HepG2 (cell line): ENCODE results near the gene BYSL. TPM values are rescaled to one million over a fixed set of nuclear protein-coding genes. Genes with fewer than 3 reads are reported as not detected.

ENCODE experiments used
- ATAC-seq: fragments of 200-7000 bp; cut with Tn5 transposase; 3 replicates; pipeline ENCODE4 v1.9.1; 2020; ENCODE audit warnings: mild to moderate bottlenecking, moderate library complexity
- BruUV-seq: library from RNA; stranded (reverse); fragments of 400-500 nt; replicated peaks from 2 replicates; lab custom pipeline; 2021; lab: Mats Ljungman, UMichigan
- CTCF ChIA-PET: fragments of 300-600 bp; formaldehyde crosslinking; extraction: SDS; loops from one replicate; lab custom pipeline; 2021; ENCODE audit warnings: low total read pairs, inconsistent platforms, low intra/inter-chr PET ratio; lab: Yijun Ruan, JAX
- POLR2A ChIA-PET: fragments of 350-600 bp; sonication (Branson Sonifier 250); formaldehyde crosslinking; loops from one replicate; lab custom pipeline; 2020; ENCODE audit warnings: antibody characterized with exemption, inconsistent platforms; lab: Yijun Ruan, JAX
- DNase-seq: peaks from one replicate; pipeline ENCODE4 v3.0.0-alpha.2; 2015; ENCODE audit warnings: low spot score
- FAIRE-seq: peaks from 3 replicates; lab custom pipeline; 2011; peaks lifted over from hg19 to GRCh38; lab: Jason Lieb, UNC
- H2AFZ ChIP-seq: one replicate; pipeline ENCODE4 v1.6.1; 2011; ENCODE audit warnings: low read length, inconsistent platforms
- H3K27ac ChIP-seq: fragments of 300-600 bp; 3 replicates; pipeline ENCODE4 v1.8.0; 2011; ENCODE audit warnings: mixed run types, mild to moderate bottlenecking, mixed read lengths, low read length, inconsistent platforms; ENCODE audit not compliant: insufficient read depth; ENCODE audit errors: extremely low read length
- H3K27me3 ChIP-seq, 2 experiments: fragments of 200-600 bp in 1 of 2; 2 replicates in 1 of 2; 3 replicates in 1 of 2; pipeline versions ENCODE4 v1.6.0 to v1.8.0; 2011; ENCODE audit warnings: low read length in 2 of 2, mild to moderate bottlenecking in 2 of 2, moderate library complexity in 2 of 2, inconsistent platforms in 1 of 2; ENCODE audit not compliant: insufficient read depth in 2 of 2, control insufficient read depth in 1 of 2
- H3K36me3 ChIP-seq, 2 experiments: fragments of 200-600 bp in 1 of 2; replicated peaks in 1 of 2; 2 replicates in 1 of 2; 3 replicates in 1 of 2; pipeline versions ENCODE4 v1.5.1 to v1.8.0; 2011; ENCODE audit warnings: low read length in 2 of 2, inconsistent platforms in 1 of 2; ENCODE audit not compliant: insufficient read depth in 2 of 2, control insufficient read depth in 1 of 2
- H3K4me1 ChIP-seq: 2 replicates; pipeline ENCODE4 v1.5.1; 2012; ENCODE audit warnings: low read length, inconsistent platforms; ENCODE audit not compliant: insufficient read depth
- H3K4me2 ChIP-seq: 2 replicates; pipeline ENCODE4 v1.6.0; 2011; ENCODE audit warnings: low read depth, low read length, inconsistent platforms
- H3K4me3 ChIP-seq, 3 experiments: fragments of 200-600 bp in 1 of 3; sonication (generic), shearing (Covaris generic) in 1 of 3; replicated peaks in 1 of 3; 2 replicates each; pipeline ENCODE4 v1.5.1; 2011 to 2016; ENCODE audit warnings: low read length in 3 of 3, inconsistent platforms in 2 of 3, low read depth in 2 of 3, mild to moderate bottlenecking in 2 of 3, control low read depth in 1 of 3, mixed read lengths in 1 of 3; ENCODE audit not compliant: insufficient read depth in 1 of 3
- H3K79me2 ChIP-seq: one replicate; pipeline ENCODE4 v1.6.1; 2011; ENCODE audit warnings: low read length, inconsistent platforms; ENCODE audit not compliant: insufficient read depth
- H3K9ac ChIP-seq: 2 replicates; pipeline ENCODE4 v1.6.0; 2011; ENCODE audit warnings: mild to moderate bottlenecking, low read depth, low read length, inconsistent platforms; ENCODE audit not compliant: insufficient read depth
- H3K9me3 ChIP-seq: 2 replicates; pipeline ENCODE4 v1.5.1; 2012; ENCODE audit warnings: mild to moderate bottlenecking, low read length
- H4K20me1 ChIP-seq: 2 replicates; pipeline ENCODE4 v1.6.0; 2011; ENCODE audit warnings: inconsistent platforms, mild to moderate bottlenecking, low read length, moderate library complexity; ENCODE audit not compliant: insufficient read depth
- GTF3A ChIP-seq: sonication (generic); formaldehyde crosslinking; conservative IDR thresholded peaks from 2 replicates; pipeline ENCODE4 v1.4.0; 2020; ENCODE audit warnings: mild to moderate bottlenecking, missing genetic modification reagents
- HDAC1 ChIP-seq: sonication (generic); formaldehyde crosslinking; IDR thresholded peaks from 2 replicates; pipeline ENCODE4 v1.5.1; 2020; ENCODE audit warnings: mild to moderate bottlenecking, missing genetic modification reagents
- MIER2 ChIP-seq: IDR thresholded peaks from 2 replicates; pipeline ENCODE4 v1.6.1; 2016; ENCODE audit warnings: missing biosample characterization, missing genetic modification reagents
- NBN ChIP-seq: fragments of 450-650 bp; conservative IDR thresholded peaks from 2 replicates; pipeline ENCODE4 v1.6.1; 2017
- PAF1 ChIP-seq: IDR thresholded peaks from 2 replicates; pipeline ENCODE4 v1.6.1; 2016; ENCODE audit warnings: missing genetic modification reagents, missing compliant biosample characterization
- RNF219 ChIP-seq: sonication (generic); formaldehyde crosslinking; IDR thresholded peaks from 2 replicates; pipeline ENCODE4 v1.5.0; 2020; ENCODE audit warnings: mild to moderate bottlenecking, missing genetic modification reagents
- TBX3 ChIP-seq: fragments of 450-650 bp; IDR thresholded peaks from 2 replicates; pipeline ENCODE4 v1.6.1; 2017; ENCODE audit warnings: antibody characterized with exemption, mild to moderate bottlenecking, inconsistent platforms, borderline replicate concordance
- ZEB1 ChIP-seq: IDR thresholded peaks from 2 replicates; pipeline ENCODE4 v1.6.1; 2012; ENCODE audit warnings: mild to moderate bottlenecking, low read depth, inconsistent platforms; ENCODE audit not compliant: insufficient replicate concordance
- ZFP1 ChIP-seq: IDR thresholded peaks from 2 replicates; pipeline ENCODE4 v1.6.1; 2016
- ZNF329 ChIP-seq: sonication (generic); formaldehyde crosslinking; IDR thresholded peaks from 2 replicates; pipeline ENCODE4 v1.9.0; 2021; ENCODE audit warnings: low read depth, mild to moderate bottlenecking, missing genetic modification reagents
- ZNF775 ChIP-seq: sonication (generic); formaldehyde crosslinking; IDR thresholded peaks from 2 replicates; pipeline ENCODE4 v1.4.0; 2020; ENCODE audit warnings: missing genetic modification reagents, mild to moderate bottlenecking, moderate library complexity, borderline replicate concordance
- WGBS: methylation state at CpG from one replicate; pipeline ENCODE4 v1.1.6; 2017; ENCODE audit warnings: low lambda C conversion rate; 5-methylcytosine and 5-hydroxymethylcytosine counted together
- in situ Hi-C: cut with HindIII; loops from 2 replicates; pipeline ENCODE4 v1.10.0; 2017; ENCODE audit warnings: low pct_unique_long_range_greater_than_20kb; ENCODE audit not compliant: extremely low pct_ligation_motif_present
- intact Hi-C: fragments of 100-400 bp; cut with micrococcal nuclease; formaldehyde crosslinking; loops from one replicate; pipeline ENCODE4 v1.10.0; 2022; ENCODE audit not compliant: unreplicated experiment
- polyA plus RNA-seq, 8 experiments: library from polyadenylated mRNA; depleted of rRNA in 3 of 8; stranded (reverse) in 7 of 8; unstranded in 1 of 8; fragments of >200 nt; fragmentation: Illumina TruSeq in 4 of 8; extraction: Trizol in 4 of 8; gene quantifications; 2 replicates each; pipeline versions ENCODE4 v1.2.1 to v1.2.3, GENCODE V29; 2011 to 2016; ENCODE audit warnings: low read depth in 4 of 8, missing spikeins in 1 of 8, mixed read lengths in 1 of 8; ENCODE audit not compliant: insufficient read depth in 1 of 8
- total RNA-seq, 5 experiments: library from RNA; depleted of rRNA; stranded (reverse); fragments of >200 nt; fragmentation: Illumina TruSeq; extraction: Trizol; gene quantifications; 2 replicates each; pipeline ENCODE4 v1.2.3, GENCODE V29; 2016; ENCODE audit warnings: low read depth in 1 of 5
- TF ChIP-seq, protein P1 (sequence below): fragments of 450-650 bp; IDR thresholded peaks from 2 replicates; pipeline ENCODE4 v1.6.1; 2017; ENCODE audit warnings: mild to moderate bottlenecking
- TF ChIP-seq, protein P2 (sequence below): sonication (generic); formaldehyde crosslinking; IDR thresholded peaks from 2 replicates; pipeline ENCODE4 v1.5.0; 2020; ENCODE audit warnings: mild to moderate bottlenecking, missing genetic modification reagents, borderline replicate concordance

BYSL gene
- total and polyA plus RNA-seq, 2 of the 13 experiments (the other 11 are each of a cell fraction or from before 2014, with no cell fraction given) = 27.9 to 28.6 TPM

DNA sequence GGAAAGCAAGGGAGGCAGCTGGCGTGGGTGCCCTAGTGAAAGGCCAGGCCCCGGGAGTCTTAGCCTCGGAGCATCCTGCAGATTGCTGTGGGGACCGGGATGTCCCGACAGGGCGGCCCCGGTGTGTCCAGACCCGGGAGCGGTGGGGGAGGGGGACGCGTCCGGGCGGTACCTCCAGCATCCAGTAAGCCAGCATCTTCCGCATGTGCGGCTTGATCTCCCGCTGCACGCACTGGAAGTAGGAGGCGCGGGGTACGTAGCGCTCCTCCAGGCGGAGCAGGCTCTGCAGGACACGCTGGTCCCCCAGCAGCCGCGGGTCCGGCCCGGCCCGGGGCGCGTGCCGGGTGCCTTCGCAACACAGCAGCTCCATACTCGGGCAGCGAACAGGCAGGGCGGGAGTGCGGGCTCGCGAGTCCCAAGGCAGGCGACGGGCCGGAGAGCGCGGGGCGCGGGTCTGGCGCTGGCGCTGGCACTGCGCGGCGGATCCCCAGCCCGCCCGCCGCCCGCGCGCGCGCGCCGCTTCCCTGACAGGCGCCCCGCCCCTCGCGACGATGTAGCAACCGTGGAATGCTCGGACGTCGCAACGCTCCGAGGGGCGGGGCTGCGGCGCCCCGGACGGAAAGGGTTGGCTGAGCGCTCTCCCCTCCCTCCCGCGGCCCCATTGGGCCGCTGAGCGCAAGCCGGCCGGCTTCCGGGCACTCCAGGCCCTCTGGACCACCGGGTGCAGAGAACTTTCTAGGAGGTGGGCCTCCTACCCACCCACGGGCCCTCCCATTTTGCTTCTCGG, 20.2 kb downstream of the BYSL start, which contains the start of gene CCND3:
Gene CCND3, minus strand, starts transcription at position 529 of the 787 bp plus-strand sequence. Its CDS starts 159 bp downstream, at position 370.
- H3K27ac ChIP-seq = no peak within 1 kb of the TSS
- no TSS peak for BruUV-seq
- ChIA-PET CTCF (interaction anchor here (1.6 kb wide), 1 partner anchor 103 kb away, joined by 5 read pairs; no protein-coding TSS in a partner anchor), POLR2A (interaction anchor here (1.0 to 1.7 kb wide), 4 partner anchors 8 to 154 kb away, joined by 3 to 5 read pairs (median 4); partner anchors contain the start of genes TAF8, TOMM6 and USP49)
- DNase-seq (peak; percentile 85), FAIRE-seq (peak; percentile 56), ATAC-seq (peak; percentile 86)
- H4K20me1 ChIP-seq = no peaks in the 10 kb centered on the region
- no peaks in the 10 kb centered on the region for H3K9me3 ChIP-seq
- peak within 1 kb of the TSS; percentile 98 for H3K4me2 ChIP-seq
- peak within 1 kb of the TSS; percentile 53 for H3K9ac ChIP-seq
- intact Hi-C loops = loop anchor here (1.0 to 2.0 kb wide), 3 partner anchors 20 to 103 kb away; partner anchors contain the start of genes BYSL and MED20
- WGBS = 0% methylated on average over 26 of the region's 87 CpGs
- H3K27me3 ChIP-seq = no peaks in the 10 kb centered on the region
- H3K36me3 ChIP-seq = no peaks in the 10 kb centered on the region; a peak in 1 of 5 replicates
- peak within 1 kb of the TSS; percentile 74 to 91 (median 75) for H3K4me3 ChIP-seq
- peak within 1 kb of the TSS; percentile 52 for H2AFZ ChIP-seq
- H3K79me2 ChIP-seq = no peaks in the 10 kb centered on the region
- in situ Hi-C loops = no loop called here
- H3K4me1 ChIP-seq = peaks cover 31% of the 10 kb centered on the region
- TF ChIP-seq MIER2 (CRISPR knock-in tag) = no peak
- TF ChIP-seq RNF219 = no peak
- no peak; the same call in 1 of the 2 replicates for TF ChIP-seq GTF3A (CRISPR knock-in tag)
- no peak for TF ChIP-seq ZEB1
- peak; percentile 46; the same call in 1 of the 2 replicates for TF ChIP-seq HDAC1 (CRISPR knock-in tag)
- 0 out of 2 replicates have a peak, but pooled peaks have one; percentile 36 for TF ChIP-seq ZNF775 (CRISPR knock-in tag)
- TF ChIP-seq, protein P1, sequence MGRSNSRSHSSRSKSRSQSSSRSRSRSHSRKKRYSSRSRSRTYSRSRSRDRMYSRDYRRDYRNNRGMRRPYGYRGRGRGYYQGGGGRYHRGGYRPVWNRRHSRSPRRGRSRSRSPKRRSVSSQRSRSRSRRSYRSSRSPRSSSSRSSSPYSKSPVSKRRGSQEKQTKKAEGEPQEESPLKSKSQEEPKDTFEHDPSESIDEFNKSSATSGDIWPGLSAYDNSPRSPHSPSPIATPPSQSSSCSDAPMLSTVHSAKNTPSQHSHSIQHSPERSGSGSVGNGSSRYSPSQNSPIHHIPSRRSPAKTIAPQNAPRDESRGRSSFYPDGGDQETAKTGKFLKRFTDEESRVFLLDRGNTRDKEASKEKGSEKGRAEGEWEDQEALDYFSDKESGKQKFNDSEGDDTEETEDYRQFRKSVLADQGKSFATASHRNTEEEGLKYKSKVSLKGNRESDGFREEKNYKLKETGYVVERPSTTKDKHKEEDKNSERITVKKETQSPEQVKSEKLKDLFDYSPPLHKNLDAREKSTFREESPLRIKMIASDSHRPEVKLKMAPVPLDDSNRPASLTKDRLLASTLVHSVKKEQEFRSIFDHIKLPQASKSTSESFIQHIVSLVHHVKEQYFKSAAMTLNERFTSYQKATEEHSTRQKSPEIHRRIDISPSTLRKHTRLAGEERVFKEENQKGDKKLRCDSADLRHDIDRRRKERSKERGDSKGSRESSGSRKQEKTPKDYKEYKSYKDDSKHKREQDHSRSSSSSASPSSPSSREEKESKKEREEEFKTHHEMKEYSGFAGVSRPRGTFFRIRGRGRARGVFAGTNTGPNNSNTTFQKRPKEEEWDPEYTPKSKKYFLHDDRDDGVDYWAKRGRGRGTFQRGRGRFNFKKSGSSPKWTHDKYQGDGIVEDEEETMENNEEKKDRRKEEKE = no peak
- TF ChIP-seq ZFP1 (CRISPR knock-in tag) = 0 out of 2 replicates have a peak, but pooled peaks have one; percentile 13
- TF ChIP-seq, protein P2, sequence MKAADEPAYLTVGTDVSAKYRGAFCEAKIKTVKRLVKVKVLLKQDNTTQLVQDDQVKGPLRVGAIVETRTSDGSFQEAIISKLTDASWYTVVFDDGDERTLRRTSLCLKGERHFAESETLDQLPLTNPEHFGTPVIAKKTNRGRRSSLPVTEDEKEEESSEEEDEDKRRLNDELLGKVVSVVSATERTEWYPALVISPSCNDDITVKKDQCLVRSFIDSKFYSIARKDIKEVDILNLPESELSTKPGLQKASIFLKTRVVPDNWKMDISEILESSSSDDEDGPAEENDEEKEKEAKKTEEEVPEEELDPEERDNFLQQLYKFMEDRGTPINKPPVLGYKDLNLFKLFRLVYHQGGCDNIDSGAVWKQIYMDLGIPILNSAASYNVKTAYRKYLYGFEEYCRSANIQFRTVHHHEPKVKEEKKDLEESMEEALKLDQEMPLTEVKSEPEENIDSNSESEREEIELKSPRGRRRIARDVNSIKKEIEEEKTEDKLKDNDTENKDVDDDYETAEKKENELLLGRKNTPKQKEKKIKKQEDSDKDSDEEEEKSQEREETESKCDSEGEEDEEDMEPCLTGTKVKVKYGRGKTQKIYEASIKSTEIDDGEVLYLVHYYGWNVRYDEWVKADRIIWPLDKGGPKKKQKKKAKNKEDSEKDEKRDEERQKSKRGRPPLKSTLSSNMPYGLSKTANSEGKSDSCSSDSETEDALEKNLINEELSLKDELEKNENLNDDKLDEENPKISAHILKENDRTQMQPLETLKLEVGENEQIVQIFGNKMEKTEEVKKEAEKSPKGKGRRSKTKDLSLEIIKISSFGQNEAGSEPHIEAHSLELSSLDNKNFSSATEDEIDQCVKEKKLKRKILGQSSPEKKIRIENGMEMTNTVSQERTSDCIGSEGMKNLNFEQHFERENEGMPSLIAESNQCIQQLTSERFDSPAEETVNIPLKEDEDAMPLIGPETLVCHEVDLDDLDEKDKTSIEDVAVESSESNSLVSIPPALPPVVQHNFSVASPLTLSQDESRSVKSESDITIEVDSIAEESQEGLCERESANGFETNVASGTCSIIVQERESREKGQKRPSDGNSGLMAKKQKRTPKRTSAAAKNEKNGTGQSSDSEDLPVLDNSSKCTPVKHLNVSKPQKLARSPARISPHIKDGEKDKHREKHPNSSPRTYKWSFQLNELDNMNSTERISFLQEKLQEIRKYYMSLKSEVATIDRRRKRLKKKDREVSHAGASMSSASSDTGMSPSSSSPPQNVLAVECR (CRISPR knock-in tag) = peak; percentile 86
- TF ChIP-seq ZNF329 (CRISPR knock-in tag) = no peak
- TF ChIP-seq TBX3 = no peak
- TF ChIP-seq NBN = no peak
- TF ChIP-seq PAF1 = no peak
